Muscle of arm (tissue), 14 donors: Measurements from ENCODE around the gene CWF19L1. TPM values are rescaled to one million over a fixed set of nuclear protein-coding genes. Genes with fewer than 3 reads are reported as not detected.
"Not testable (repeated sequence)": the region's sequence is repeated elsewhere in the genome, so short reads cannot be mapped to it uniquely, and the experiment has no call there.

Experiments
- DNase-seq: peaks from one replicate; pipeline ENCODE4 v3.0.0-alpha.2; 2013
- long read RNA-seq, 11 donors: transcript quantifications; one replicate each; lab custom pipeline, GENCODE V29; 2026
- polyA plus RNA-seq, 12 donors: library from polyadenylated mRNA; unstranded; fragments of 120-200 nt; gene quantifications; one replicate each; pipeline ENCODE4 v1.2.1, GENCODE V29; 2013; ENCODE audit not compliant: insufficient read length in 12 of 12

Gene CWF19L1
- polyA plus RNA-seq = 10 to 100 TPM in 11 of 12 donors, not detected in 1; 18.9 to 31.3 (median 21.0) TPM
- long read RNA-seq, donor 1, partial matches to known transcripts = 0 of 1 reads
- long read RNA-seq, donor 1, other reads (novel, unspliced or antisense) = 0 of 1 reads
- long read RNA-seq, donor 2, partial matches to known transcripts = 0 of 1 reads
- long read RNA-seq, donor 2, other reads (novel, unspliced or antisense) = 0 of 1 reads
- long read RNA-seq, donor 3, partial matches to known transcripts = 0 of 2 reads
- long read RNA-seq, donor 3, other reads (novel, unspliced or antisense) = 0 of 2 reads
- long read RNA-seq, donor 4, partial matches to known transcripts = 0 of 1 reads
- long read RNA-seq, donor 4, other reads (novel, unspliced or antisense) = 0 of 1 reads
- long read RNA-seq, donor 5 = 0 reads
- long read RNA-seq, donor 6 = 0 reads
- long read RNA-seq, donor 7, partial matches to known transcripts = 0 of 2 reads
- long read RNA-seq, donor 7, other reads (novel, unspliced or antisense) = 0 of 2 reads
- long read RNA-seq, donor 8, partial matches to known transcripts = 0 of 1 reads
- long read RNA-seq, donor 8, other reads (novel, unspliced or antisense) = 0 of 1 reads
- long read RNA-seq, donor 9, partial matches to known transcripts = 6 of 7 reads
- long read RNA-seq, donor 9, other reads (novel, unspliced or antisense) = 0 of 7 reads
- long read RNA-seq, donor 10 = 0 reads
- long read RNA-seq, donor 11, partial matches to known transcripts = 0 of 1 reads
- long read RNA-seq, donor 11, other reads (novel, unspliced or antisense) = 0 of 1 reads

- peak; percentile 90 for DNase-seq
Measured at GRCh38 chr10:100267239-100268104, at the start of gene CWF19L1. TSS of gene CWF19L1 (minus strand) at chr10:100267638. CDS start at chr10:100267593, 45 bp downstream.

- DNase-seq = no peak
Measured at GRCh38 chr10:100315615-100316014, 48.2 kb upstream of the CWF19L1 start.

GRCh38 chr10:100311298-100311697 lies 43.9 kb upstream of the CWF19L1 start:
- no peak for DNase-seq

DNA sequence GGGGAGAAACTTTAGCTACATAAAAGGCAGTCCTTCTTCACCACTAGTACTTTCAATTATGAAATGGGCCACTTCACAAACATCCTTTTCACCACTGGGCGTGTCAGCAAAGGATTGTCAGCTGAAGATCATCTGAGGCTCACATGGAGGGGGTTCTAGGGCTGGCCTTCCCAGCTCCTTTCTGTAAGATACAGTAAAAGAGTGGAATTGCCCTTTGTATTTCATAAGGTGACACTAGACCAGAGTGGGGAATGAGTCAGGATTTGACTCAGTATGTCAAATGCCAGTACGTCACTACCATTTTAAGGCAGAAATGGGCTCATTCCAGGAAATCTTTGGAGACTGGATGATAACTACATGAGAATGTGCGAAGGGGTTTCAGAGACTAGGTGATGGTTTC lies 40.2 kb upstream of the CWF19L1 start:
- no peak for DNase-seq

DNA sequence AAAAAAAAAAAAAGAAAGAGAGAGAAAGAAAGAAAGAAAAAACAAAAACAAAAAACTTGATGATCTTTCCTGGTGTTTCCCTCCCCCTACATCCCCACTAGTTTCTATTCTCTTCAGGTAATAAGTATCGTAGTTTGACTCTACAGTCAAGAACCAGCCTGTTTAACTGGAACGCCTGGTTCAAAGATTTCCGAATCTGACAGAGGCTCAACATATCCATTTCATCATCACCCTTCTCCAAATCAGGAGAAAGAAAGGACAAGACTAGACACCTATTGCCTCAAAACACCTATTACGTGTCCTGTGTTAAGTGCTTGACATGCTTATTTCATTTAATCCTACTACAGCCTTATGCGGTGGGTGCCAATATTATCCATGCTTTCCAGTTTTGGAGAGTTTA lies 39.4 kb upstream of the CWF19L1 start:
- DNase-seq = no peak

DNA sequence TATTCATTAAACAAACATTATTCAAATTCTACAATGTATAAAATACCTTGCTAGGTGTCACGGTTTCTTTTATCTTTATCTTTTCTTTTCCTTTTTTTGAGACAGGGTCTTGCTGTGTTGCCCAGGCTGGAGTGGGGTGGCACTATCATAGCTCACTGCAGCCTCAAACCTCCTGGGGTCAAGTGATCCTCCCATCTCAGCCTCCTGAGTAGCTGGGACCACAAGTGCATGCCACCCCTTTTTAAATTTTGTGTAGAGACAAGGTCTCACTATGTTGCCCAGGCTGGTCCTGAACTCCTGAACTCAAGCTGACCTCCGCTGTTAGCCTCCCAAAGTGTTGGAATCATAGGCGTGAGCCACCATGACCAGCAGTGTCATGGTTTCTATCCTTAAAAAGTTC lies 37.0 kb upstream of the CWF19L1 start:
- DNase-seq = no peak

DNA sequence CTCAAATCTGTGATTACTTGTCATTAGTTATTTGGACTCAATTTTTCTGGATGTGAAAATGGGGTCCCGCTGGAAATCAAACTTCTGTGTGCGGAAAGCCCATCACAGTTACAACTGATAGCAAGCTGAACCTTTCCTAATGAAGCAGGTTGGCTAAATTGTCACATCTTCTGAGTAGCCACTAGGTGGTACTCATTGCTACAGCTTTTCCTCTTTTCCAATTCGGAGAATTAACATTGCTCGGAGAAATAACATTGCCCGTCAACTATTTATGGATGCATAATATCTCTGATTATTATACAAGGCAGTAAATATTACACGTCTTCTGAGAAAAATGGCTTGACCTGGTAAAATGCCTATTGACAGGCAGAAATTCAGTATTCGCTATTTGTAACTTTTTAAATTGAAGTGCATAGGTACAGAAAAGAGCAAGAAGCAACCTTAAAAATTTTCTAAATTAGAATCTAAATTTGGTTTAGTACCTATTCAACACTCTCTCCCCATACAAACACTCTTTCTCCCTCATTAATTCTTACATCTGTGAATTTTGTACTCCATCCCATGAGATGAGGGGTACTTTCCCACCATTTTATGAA lies 36.4 kb upstream of the CWF19L1 start:
- DNase-seq = no peak

GRCh38 chr10:100301123-100301522 lies 33.7 kb upstream of the CWF19L1 start:
- DNase-seq = not testable (repeated sequence)

- no peak for DNase-seq
Measured at GRCh38 chr10:100297242-100297641, 29.8 kb upstream of the CWF19L1 start.

DNA sequence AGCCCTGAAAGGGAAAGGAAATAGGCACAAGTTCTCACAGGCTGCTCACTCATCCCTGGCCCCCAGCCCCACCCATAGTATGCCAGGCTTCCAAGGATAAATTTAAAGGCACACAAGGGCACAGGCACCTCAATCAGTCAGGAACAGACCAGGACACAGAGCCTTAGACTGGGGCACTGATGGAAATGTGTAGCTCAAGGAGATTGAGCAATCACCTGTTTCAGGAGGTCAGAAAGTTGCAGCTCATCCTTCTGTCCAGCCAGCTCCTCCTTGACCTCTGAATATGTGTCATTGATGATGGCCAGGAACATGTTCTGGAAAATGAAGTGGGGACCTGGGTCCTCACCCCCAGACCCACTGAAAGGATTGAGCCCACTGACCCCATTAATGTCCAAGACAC lies 25.6 kb upstream of the CWF19L1 start:
- no peak for DNase-seq

- not testable (repeated sequence) for DNase-seq
Measured at GRCh38 chr10:100292300-100292699, 24.9 kb upstream of the CWF19L1 start.

DNA sequence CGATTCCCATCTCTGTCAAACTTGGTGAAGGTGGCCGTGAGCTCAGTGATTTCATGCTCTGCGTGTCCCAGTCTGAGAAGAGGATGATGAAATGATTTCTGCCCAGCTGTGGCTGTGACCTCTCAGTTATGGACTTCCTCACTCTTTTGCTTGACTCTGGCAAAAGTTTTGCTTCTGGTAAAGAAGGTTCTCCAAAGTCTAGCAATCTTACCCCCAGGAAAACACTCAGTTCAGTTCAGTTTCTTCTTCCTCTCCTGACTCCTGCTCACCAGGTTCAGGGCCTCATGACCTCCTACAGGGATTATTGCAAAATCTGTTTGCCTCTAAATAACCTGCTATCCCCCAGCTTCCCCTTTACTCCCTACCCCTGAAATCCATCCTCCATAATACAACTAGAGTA lies 23.9 kb upstream of the CWF19L1 start:
- DNase-seq = no peak

- no peak for DNase-seq
Measured at GRCh38 chr10:100289641-100290040, 22.2 kb upstream of the CWF19L1 start.

GRCh38 chr10:100288196-100288595 lies 20.8 kb upstream of the CWF19L1 start:
- no peak for DNase-seq

GRCh38 chr10:100287756-100288155 lies 20.3 kb upstream of the CWF19L1 start:
- no peak for DNase-seq

- peak; percentile 89 for DNase-seq
Measured at GRCh38 chr10:100286051-100287033, 18.9 kb upstream of the CWF19L1 start, which contains the start of gene BLOC1S2. TSS of gene BLOC1S2 (minus strand) at chr10:100286680. CDS start at chr10:100286659, 21 bp downstream.

GRCh38 chr10:100285326-100285725 lies 17.9 kb upstream of the CWF19L1 start:
- not testable (repeated sequence) for DNase-seq

DNA sequence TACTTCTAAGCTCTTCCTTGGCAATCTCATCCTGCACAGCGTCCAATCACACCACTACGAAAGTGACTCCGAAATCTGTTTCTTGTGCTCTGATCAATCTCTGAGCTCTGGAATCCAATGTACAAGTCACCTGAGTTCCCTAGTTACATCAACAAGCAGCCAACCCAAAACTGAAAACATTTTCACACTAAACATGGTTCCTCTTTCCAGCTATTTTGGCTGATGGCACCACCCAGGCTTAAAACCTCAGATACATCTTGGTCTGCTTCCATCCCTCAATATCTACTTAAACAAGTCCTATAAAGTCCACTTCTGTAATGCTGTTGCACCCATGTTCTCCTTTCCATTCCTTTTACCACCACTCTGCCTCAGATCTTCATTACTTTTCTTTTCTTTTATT lies 15.5 kb upstream of the CWF19L1 start:
- DNase-seq = no peak

- DNase-seq = not testable (repeated sequence)
Measured at GRCh38 chr10:100276971-100277370, 9.5 kb upstream of the CWF19L1 start.
